Occipital lobe (tissue), 3 donors: ENCODE results near the gene GPR107. TPM values are rescaled to one million over a fixed set of nuclear protein-coding genes. Genes with fewer than 3 reads are reported as not detected.

Experiments
- DNase-seq: peaks from one replicate; lab custom pipeline; 2025; lab: John Stamatoyannopoulos, UW
- small RNA-seq: library from RNA; depleted of rRNA; stranded (forward); fragments of <200 nt; gene quantifications from one replicate; pipeline ENCODE3, GENCODE V24; 2014
- total RNA-seq: library from RNA; depleted of rRNA; stranded (reverse); fragments of >200 nt; gene quantifications from one replicate; pipeline ENCODE4 v1.2.3, GENCODE V29; 2014

The GPR107 gene
- total RNA-seq, 1 donor from 2014 or later: 22.3 TPM

DNA sequence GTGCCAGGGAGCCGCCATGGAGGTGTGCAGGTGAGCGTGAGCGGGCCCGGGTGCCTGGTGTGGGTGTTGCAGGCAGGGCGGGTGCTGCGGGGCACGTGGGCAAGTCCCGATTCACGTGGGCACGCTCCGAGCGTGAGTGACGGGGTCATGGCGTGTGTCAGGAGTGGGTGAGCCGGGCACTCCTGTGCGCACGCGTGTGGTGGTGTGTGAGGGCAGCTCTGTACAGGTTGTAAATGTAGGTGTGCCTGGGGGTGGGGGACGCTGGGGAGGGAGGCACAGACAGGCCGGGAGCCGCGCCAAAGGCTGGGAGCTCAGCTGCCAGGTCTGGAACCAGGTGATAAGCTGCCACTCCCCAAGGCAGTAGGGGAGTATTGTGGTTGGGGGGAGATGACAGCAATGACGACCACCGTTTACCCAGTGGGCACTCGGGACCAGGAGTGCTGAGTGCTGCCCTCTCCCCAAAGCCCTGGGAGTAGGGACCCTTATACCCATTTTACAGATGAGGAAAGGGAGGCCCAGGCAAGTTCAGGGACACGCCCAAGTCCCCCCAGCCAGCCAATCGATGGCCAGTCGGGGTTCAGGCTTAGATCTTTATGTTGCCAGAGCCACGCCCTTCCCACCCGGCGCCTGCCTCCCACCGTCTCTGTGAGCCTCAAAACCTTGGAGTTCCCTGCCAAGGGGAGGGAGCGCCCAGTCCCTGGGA, 128.1 kb downstream of the GPR107 start:
- DNase-seq: no peak

DNA sequence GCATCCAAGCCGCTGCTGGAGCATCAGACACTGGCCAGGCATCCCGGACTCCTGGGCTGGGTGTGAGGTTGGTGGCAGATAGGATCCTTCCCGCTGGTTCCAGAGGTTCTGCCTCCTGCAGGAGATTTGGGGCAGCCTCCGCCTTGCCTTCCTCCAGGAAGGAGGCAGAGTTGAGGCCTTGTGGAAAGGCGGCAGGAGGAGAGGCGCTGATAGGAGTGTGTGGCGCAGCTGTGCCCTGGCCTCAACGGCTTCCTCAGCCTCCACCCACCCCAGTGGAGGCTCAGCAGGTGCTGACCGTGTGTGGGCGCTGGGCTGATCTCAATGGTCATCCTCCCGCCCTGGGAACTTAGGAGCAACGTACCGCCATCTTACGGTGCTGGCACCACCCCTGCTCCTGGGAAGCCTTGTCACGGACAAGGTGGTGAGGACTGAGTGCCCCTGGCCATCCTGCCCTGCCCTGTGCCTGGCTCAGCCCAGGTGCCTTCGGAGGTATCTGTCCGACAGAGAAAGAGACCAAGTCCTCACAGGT, 128.7 kb downstream of the GPR107 start:
- DNase-seq: no peak

DNA sequence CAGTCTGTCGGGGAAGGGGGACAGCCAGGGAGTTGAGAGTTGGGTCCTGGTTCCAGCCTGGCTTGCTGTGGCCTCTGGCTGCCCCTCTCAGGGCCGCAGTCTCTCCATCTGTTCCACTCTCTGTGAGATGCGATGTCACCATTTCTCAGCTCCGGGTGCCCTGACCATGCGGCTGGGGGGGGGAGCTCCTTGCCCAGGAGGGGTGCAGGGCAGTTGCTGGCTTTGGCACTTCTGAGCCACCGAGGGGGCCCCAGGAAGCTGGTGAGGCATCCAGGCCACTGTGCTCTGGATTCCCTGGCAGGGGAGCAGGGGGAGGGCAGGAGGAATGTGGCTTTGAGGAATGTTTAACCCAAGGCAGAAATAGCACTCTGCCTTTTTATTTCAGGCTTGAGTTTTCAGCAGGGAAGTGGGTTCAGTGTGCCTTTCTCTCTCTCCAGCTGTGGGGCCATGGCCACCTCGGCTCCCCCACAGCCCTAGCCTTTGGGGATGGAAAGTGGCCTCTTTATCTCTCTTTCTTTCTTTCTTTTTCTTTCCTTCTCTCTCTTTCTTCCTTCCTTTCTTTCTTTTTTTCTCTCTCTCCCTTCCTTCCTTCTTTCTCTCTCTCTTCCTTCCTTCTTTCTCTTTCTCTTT, 129.5 kb downstream of the GPR107 start:
- no peak for DNase-seq

DNA sequence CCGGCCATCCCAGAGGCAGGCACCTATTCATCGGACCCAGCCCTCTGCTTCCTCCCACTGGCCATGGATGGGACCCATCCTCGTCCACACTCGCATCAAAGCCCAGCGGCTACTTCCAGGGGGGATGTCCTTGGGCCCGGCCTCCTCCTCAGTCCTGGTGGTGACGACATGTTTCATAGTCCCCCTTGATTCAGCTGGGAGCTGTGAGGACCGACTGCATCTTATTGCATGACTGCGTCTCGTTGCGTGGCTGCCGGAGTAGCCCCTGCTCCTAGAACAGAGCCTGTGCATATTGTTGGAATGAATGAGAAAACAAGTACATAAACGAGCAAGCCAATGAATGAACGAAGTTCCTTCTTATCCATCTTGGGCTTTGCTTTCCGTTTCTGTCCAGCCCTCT, 131.3 kb downstream of the GPR107 start:
- no peak for DNase-seq

DNA sequence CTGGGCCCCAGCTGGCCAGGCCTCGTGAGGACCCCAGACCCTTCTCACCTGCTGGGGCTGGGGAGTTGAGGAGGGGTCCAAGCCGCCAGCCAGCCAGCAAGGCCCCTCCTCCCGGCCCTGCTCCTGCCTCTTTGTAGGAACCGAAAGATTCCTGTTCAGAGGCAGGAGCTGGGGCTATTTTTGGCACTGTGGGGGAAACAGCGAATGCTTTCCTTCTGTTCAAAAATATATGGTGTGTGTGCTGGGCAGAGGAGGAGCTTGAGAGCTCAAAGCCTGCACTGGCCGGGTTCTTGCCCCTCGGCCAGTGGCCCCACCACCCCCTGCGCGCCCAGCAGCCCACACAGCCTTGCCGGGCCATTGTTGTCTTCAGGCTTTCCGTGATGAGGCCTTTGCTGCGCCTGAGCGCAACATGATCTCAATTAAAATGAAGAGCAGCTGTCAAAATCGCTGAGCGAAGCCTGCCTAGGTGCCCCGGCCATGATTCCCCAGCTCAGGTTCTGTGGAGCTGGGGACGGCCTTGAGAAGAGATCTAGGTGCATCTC, 131.9 kb downstream of the GPR107 start:
- DNase-seq: peak; percentile 69

DNA sequence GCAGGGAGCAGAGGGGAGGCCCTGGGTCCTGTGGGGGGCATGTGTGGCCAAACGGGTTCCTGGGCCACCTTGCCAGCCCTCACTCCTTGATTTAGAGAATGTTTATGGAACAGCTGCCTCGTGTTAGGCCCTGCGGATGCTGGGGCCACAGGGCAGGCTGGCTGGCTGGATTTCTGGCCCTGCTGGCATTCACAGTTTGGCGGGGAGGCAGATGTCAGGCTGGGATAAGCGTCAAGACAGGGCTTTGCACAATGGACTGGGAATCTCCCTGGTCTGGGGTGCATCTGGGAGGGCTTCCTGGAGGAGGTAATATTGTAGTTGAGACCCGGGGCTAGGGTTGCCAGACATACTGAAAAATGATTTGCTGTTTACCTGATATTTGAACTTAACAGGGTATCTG, 132.3 kb downstream of the GPR107 start:
- no peak for DNase-seq

DNA sequence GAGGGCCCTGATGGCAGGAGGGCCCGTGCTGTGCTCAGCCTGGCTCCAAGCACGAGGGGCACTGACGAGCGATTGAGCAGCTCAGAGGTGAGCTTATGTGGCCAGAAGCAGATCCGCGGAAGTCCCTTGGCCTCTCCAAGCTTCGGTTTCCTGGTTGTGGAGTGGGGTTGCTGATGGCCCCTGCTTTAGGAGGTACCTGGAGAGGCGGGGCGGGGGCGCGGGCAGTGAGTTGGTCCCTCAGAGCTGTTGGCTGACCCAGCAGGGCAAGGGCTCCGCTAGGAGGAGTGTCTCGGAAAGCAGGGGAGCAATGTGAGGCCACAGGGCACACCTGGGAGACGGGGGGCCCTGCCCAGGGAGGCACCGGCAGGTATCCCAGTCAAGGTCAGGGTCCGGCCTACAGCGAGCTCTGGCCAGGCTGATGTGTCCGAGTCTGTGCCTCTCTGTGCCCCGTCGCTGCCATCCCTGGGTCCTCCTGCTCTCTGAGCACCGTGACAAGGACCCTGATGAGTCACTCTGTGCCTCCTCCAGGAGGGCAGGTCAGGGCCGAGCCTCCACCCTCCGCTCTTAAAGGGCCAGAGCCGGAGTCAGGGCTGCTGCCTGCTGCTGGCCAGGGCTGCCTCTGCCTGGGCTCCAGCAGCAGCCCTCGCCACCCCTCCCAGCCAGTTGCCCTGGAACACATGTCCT, 133.3 kb downstream of the GPR107 start:
- no peak for DNase-seq

DNA sequence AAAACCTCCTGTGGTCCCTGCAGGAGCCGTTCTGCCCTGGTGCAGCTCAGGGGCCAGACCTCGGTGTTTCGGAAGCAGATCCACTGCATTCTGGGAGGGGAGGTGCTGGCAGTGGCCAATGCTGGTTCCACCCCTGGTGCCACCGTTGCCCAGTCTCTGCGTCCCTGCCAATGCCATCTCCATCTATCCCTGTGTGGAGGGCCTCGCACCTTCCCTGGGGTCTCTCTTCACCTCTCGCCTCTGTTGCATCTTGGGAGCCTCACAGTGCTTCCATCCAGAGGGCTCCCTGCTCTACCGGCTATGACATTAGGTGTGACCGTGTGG, 133.8 kb downstream of the GPR107 start:
- DNase-seq: no peak

DNA sequence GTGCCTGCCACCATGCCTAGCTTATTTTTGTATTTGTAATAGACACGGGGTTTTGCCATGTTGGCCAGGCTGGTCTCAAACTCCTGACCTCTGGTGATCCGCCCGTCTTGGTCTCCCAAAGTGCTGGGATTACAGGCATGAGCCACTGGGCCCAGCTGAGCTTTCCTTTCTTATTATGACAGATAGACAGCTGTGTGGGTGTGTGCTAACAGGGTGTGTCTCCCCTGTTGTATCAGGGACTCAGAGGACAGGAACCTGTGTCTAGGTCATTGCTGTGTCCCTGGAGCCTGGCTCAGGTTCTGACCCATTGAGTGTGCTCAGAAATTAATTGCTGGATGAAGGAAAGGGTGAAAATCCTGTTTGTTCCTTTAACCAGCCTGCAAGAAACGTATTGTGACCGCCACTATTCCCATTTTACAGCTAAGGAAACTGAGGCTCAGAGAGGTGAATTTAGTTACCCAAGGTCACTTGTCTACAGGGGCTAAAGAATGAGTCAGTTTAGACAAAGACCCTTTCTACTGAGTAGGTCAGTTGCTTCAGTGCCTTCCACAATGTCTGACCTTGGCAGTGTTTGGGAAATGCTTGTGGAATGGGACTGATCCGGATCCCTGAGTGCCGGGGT, 135.3 kb downstream of the GPR107 start:
- no peak for DNase-seq

Small RNA genes within 50 kb of the gene (small RNA-seq; reads per million reads assigned to genes)
- not detected for gene RF00019

Other genes with a start within 250 kb of the GPR107 start
- 21.8 TPM for gene TOR1A, start 229.8 kb upstream of the GPR107 start, total RNA-seq
- gene C9orf78, start 218.6 kb upstream of the GPR107 start, total RNA-seq: 40.2 TPM
- gene USP20, start 218.4 kb upstream of the GPR107 start, total RNA-seq: 9.8 TPM
- 59.9 TPM for gene FNBP1, start 10.7 kb upstream of the GPR107 start, total RNA-seq
- 206 TPM for gene NCS1, start 118.5 kb downstream of the GPR107 start, total RNA-seq
- not detected for gene HMCN2, start 211.9 kb downstream of the GPR107 start, total RNA-seq